IPS-18c (cell line): ENCODE data around the gene GDNF.

Experiments
- H3K4me3 ChIP-seq: 2 replicates; pipeline ENCODE4 v1.7.0; 2013; ENCODE audit warnings: low read depth, mild to moderate bottlenecking, low read length, moderate library complexity; ENCODE audit not compliant: insufficient read depth
- H3K9me3 ChIP-seq: one replicate; pipeline ENCODE4 v1.6.1; 2013; ENCODE audit warnings: mild to moderate bottlenecking, low read length, moderate library complexity; ENCODE audit not compliant: control insufficient read depth, insufficient read depth

Gene GDNF

DNA sequence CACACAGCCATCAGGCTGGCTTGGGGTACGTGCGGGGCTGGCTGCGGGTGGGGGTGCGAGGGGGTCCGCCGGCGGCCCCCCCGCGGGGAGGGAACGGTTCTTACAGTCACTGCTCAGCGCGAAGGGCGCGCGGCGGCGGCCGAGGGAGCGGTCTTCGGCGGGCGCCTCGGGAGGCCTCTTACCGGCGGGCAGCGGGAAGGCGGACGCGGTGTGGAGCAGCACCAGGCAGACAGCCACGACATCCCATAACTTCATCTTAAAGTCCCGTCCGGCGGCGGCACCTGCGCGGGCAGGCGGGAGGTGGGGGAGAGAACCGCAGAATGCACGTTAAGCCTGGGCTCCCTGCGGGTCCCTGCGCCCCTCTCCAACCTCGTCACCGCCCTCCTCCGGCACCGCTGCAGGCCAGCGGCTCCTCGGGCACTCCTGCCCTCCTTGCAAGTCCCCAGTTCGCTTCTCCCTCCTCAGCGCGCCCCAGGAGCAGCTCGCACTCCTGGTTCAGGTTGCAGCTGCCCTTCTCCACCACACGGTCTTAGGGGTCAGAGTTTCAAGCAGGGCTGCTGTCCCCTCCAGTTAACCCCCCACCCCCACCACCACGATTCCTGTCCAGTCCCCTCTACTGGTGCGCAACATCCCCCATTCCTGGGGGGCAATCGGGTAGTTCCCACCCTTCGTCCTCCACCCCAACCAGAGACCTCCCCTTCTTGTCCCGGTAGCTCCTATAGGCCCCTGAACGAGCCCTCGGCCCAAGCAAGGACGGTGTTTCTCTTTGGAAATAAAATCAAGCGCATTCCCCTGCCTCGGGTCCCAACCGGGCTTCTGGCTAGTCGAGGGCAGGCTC lies 5.1 kb downstream of the GDNF start:
- Histone ChIP-seq H3K4me3 (peak overlapping the region; percentile 50), H3K9me3 (peaks cover 4% of the 10 kb centered on the region)

DNA sequence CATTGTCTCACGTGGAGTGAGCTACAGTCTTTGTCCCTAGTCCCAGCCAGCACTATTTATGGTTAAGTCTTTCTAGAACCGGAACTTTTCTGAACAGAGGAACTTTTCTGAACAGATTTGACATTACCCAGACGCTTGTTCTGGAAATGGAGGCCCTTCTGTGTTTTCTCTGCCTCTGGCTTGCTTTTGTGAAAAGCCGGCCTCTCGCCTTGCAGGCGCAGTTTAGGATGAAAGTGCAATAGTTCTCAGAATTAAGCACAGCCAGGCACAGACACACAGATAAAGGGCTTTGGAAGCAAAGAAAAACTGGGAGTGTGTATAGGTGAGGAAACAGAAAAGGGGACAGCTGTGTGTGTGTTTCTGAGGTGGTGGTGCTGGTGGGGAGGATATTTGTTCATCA lies 5.9 kb downstream of the GDNF start:
- H3K4me3 ChIP-seq, result peak overlapping the region; percentile 50
- H3K9me3 ChIP-seq, result peaks cover 4% of the 10 kb centered on the region

DNA sequence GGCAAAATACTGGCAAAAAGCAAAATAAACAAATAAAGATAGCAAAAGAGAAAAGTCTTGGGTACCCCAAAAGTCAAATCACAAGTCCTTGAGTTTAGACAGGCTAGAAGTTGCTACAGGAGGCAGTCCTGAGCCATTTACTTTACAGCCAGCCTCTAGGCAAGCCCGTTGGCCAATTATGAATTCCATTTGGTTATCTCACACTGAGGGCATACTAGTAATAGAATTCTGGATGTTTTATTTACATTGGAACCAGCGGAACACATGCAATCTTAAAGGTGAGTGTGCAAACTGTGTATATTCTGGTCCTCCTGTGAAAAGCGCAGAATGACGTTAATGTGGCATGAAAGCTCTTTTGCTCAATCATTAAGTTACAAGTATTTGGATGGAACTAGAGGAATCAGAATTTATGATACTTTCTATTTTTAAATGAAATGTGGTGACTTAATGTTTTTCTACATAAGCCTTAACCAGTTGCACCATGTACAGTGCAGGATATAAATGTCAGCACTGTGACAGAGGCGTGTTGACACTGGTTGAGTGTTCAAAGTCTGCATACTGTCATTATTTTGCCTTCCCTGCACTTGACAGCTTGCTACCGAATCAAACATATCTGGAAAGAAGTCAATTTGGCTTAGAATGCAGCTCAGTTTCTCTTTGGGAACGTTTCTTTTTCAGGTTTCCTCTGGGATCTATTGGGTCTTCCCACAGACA lies 7.9 kb downstream of the GDNF start:
- H3K4me3 ChIP-seq, result no peak overlapping the region
- H3K9me3 ChIP-seq, result peaks cover 4% of the 10 kb centered on the region

DNA sequence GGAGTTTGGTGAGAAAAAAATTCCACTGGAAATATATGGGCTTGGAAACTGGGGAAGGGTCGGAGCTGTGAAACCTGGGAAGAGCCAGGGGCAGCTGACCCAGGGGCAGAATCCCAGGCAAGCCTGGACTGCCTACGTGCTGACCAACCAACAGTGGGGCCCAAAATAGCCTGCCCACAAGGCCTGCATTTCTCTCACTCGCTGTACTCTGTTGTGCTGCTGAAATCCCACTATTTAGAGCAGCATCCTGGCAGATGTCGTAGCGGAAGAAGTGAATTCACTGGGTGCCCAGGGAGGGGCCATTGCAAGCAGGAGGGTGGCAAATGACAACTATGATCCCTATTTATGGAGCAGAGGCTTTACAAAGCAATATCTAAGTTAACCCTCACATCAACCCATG lies 9.5 kb downstream of the GDNF start:
- peaks cover 6% of the 10 kb centered on the region for H3K9me3 ChIP-seq

GRCh38 chr5:37825334-37825915 lies 14.4 kb downstream of the GDNF start:
- Histone ChIP-seq H3K9me3 (peaks cover 4% of the 10 kb centered on the region), H3K4me3 (no peak overlapping the region)

More for the DNA sequence above, 9.5 kb downstream of the GDNF start:
- H3K4me3 ChIP-seq, result no peak overlapping the region

DNA sequence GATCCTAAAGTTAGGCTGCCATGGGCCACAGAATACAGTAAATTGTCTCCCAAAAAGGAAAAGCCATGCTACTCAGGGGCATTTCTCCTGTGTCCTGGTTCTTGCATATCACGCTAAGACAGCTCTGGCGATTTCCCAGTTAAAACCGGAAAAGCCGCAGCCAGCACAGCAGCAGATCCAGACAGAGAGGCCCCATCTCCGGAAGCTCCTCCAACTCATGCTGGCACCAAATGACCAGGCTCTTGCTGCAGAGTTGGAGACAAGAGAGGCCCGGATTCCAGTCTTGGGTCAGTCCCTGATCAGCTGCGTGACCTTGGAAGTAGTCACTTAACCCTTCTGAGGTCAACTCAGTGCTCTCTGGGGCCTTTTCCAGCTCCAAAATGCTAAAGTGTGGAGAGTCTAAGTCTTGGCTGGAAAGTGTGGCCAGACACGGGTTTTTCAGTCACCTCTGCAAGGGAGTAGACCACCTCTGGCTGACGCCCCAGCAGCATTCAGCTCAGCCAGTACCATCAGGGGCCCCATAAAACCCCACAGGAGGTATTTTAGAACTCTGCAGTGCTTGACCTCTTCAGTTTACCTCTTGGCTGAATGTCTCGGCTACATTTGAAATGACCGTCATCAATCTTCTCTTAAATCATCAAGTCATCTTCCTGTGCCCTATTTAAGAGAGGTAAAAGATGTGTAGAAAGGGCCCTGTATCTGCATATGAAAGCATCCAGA lies 16.2 kb downstream of the GDNF start:
- no peak overlapping the region for H3K4me3 ChIP-seq
- H3K9me3 ChIP-seq, result peaks cover 4% of the 10 kb centered on the region

- Histone ChIP-seq H3K9me3 (no peaks in the 10 kb centered on the region), H3K4me3 (no peak overlapping the region)
These were observed 23.0 kb downstream of the GDNF start for GRCh38 chr5:37816883-37817282.

GRCh38 chr5:37816331-37816730 lies 23.5 kb downstream of the GDNF start:
- Histone ChIP-seq H3K4me3 (no peak overlapping the region), H3K9me3 (no peaks in the 10 kb centered on the region)

DNA sequence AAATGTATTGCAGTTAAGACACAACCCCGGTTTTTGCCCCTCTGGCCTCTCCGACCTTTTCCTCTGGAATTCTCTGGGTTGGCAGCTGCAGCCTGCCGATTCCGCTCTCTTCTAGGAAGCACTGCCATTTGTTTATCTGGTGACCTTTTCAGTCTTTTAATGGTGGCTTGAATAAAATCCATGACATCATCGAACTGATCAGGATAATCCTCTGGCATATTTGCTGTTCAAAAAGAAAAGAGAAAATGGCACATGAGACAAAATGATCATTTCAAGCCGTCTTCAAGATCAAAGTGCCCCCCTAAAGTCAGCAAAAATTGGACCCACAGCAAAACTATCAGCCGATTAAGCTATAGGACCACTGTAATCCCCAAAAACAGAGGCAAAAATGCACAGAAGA lies 23.9 kb downstream of the GDNF start:
- Histone ChIP-seq H3K4me3 (no peak overlapping the region), H3K9me3 (no peaks in the 10 kb centered on the region)

- Histone ChIP-seq H3K9me3 (no peaks in the 10 kb centered on the region), H3K4me3 (no peak overlapping the region)
These were observed 25.1 kb downstream of the GDNF start for GRCh38 chr5:37814699-37815098.

GRCh38 chr5:37812365-37812764 lies 27.5 kb downstream of the GDNF start:
- no peak overlapping the region for H3K4me3 ChIP-seq
- H3K9me3 ChIP-seq, result peaks cover under 1% of the 10 kb centered on the region

DNA sequence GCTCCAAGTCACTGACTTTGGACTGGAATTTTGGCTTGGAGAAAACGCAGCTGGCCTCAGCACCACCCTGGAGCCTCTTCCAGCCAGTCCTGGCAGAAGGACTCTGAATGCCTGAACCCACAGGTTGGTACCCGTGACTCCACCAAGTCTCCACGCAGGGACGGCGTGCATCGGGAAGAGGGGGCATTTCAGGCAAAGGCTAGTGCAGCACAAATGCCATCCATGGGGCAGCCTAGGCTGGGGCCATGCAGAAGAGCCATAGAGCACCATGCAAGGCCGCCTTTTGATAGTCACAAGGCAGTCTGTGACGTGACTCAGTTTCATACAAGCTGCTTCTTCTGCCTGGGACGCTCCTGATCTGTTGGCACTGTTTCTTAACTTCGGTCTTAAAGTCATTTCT lies 28.0 kb downstream of the GDNF start:
- peaks cover 2% of the 10 kb centered on the region for H3K9me3 ChIP-seq

DNA sequence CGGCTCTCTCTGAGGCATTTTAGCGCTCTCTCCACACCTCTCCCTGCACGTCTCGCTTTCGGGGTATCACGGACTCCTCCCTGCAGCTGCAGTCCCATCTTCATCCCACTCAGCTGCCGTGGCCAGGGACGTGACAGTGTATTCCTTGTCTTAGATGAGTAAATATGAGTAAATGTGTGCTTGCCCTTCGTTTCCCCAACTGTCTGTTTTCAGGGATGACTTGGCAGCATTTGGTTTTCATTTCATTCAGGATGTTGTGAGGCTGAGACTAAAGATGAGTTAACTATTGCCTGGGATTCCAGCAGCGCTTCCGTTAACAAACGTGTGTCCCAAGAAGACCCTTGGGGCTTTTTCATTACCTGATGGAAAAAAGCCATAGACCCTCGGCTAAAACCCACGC lies 29.5 kb downstream of the GDNF start:
- H3K4me3 ChIP-seq, result no peak overlapping the region
- peaks cover 2% of the 10 kb centered on the region for H3K9me3 ChIP-seq

More for the DNA sequence above, 28.0 kb downstream of the GDNF start:
- H3K4me3 ChIP-seq, result no peak overlapping the region

DNA sequence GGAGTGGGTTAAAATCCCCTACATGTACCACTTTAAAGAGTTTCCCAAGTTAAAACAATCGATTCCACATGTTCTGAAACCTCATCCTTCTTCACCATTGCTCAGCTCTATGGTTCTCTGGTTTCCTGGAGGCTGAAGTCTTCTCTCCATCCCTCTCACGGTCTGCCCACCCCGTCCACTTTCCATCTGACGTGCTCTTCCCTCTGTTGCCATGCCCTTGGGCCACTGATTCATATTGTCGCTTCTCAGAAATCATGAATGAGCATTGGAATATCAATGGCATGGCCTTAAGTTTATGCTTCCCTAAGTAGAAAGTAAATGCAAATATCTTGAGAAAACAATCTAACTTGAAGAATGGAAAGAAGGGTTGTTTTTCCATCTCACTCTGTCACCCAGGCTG lies 30.9 kb downstream of the GDNF start:
- H3K9me3 ChIP-seq, result peaks cover 2% of the 10 kb centered on the region
- H3K4me3 ChIP-seq, result no peak overlapping the region

DNA sequence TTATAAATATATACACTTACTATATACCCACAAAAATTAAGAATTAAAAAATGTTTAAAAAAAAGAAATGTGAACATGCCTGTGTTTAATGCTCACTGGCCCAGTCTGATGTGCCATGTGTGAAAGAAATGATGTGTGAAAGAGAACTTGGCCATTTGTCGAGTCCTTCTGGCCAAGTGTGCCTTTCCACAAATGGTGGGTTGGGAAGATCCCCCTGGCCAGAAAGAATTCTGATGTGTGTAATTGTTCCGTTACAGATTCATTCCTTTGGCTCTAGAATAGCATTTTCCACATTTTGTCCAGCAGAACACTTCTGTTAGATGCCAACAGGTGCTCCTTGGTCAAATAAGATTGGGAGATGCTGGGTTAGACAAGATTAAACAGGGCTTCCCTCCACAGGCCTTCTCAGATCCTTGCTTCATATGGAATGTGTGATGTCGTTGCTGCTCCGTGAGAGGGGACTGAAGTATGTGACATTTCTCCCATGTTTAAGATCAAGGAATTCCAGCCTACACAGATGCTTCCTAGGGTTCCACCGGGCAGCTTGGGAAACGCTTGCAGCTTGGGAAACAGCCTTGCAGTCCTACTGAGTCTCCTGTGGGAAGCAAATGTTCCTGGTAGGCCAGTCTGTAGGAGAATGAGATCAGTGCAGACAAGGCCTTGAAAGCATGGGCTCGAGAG lies 32.1 kb downstream of the GDNF start:
- peaks cover 2% of the 10 kb centered on the region for H3K9me3 ChIP-seq
- H3K4me3 ChIP-seq, result no peak overlapping the region

- peaks cover 2% of the 10 kb centered on the region for H3K9me3 ChIP-seq
- H3K4me3 ChIP-seq, result no peak overlapping the region
These were observed 32.8 kb downstream of the GDNF start for GRCh38 chr5:37807015-37807414.

GRCh38 chr5:37806476-37806875 lies 33.4 kb downstream of the GDNF start:
- Histone ChIP-seq H3K9me3 (peaks cover 2% of the 10 kb centered on the region), H3K4me3 (no peak overlapping the region)
